WTC11 (cell line): ENCODE data around the gene ACAD9. TPM values are rescaled to one million over a fixed set of nuclear protein-coding genes. Genes with fewer than 3 reads are reported as not detected.

Experiments
- ATAC-seq: fragments of 200-7000 bp; cut with Tn5 transposase; 2 replicates; pipeline ENCODE4 v1.10.0; 2021; ENCODE audit warnings: mild to moderate bottlenecking, moderate library complexity
- CTCF ChIA-PET: fragments of 300-600 bp; sonication (Branson Sonifier 250); formaldehyde crosslinking; loops from one replicate; lab custom pipeline; 2021; ENCODE audit warnings: antibody characterized with exemption; lab: Charles Lee
- POLR2A ChIA-PET: fragments of 350-600 bp; sonication (Branson Sonifier 250); formaldehyde crosslinking; loops from one replicate; lab custom pipeline; 2021; ENCODE audit warnings: antibody characterized with exemption; lab: Charles Lee
- DNase-seq: peaks from one replicate; pipeline ENCODE4 v3.0.0; 2021; ENCODE audit warnings: low spot score
- H3K27ac Mint-ChIP-seq: 2 replicates; pipeline ENCODE4 v1.8.0; 2021; ENCODE audit warnings: mixed read lengths
- H3K27me3 Mint-ChIP-seq: 2 replicates; pipeline ENCODE4 v1.8.0; 2021; ENCODE audit warnings: low read depth, mild to moderate bottlenecking, moderate library complexity, mixed read lengths
- H3K36me3 Mint-ChIP-seq: 2 replicates; pipeline ENCODE4 v1.8.0; 2021; ENCODE audit warnings: mixed read lengths
- H3K4me1 Mint-ChIP-seq: 2 replicates; pipeline ENCODE4 v1.8.0; 2022; ENCODE audit warnings: mixed read lengths
- H3K4me3 Mint-ChIP-seq: 2 replicates; pipeline ENCODE4 v1.8.0; 2021; ENCODE audit warnings: mild to moderate bottlenecking, moderate library complexity, mixed read lengths
- H3K9me3 Mint-ChIP-seq: 2 replicates; pipeline ENCODE4 v1.8.0; 2021; ENCODE audit warnings: mixed read lengths
- E2F1 ChIP-seq: sonication (generic); formaldehyde crosslinking; IDR thresholded peaks from 2 replicates; pipeline ENCODE4 v1.8.0; 2022; ENCODE audit warnings: mild to moderate bottlenecking, missing genetic modification reagents
- ELF4 ChIP-seq: sonication (generic); formaldehyde crosslinking; IDR thresholded peaks from 2 replicates; pipeline ENCODE4 v1.8.1; 2022; ENCODE audit warnings: low read depth, mild to moderate bottlenecking, moderate library complexity, missing genetic modification reagents
- FOXJ3 ChIP-seq: sonication (generic); formaldehyde crosslinking; IDR thresholded peaks from 2 replicates; pipeline ENCODE4 v1.9.0; 2021; ENCODE audit warnings: missing genetic modification reagents, mild to moderate bottlenecking, borderline replicate concordance
- FOXP4 ChIP-seq: sonication (generic); formaldehyde crosslinking; IDR thresholded peaks from 2 replicates; pipeline ENCODE4 v1.8.0; 2022; ENCODE audit warnings: mild to moderate bottlenecking, missing genetic modification reagents
- GTF2I ChIP-seq: fragments of 250-450 bp; sonication (Bioruptor Pico); conservative IDR thresholded peaks from 2 replicates; pipeline ENCODE4 v1.4.0; 2021; ENCODE audit warnings: mild to moderate bottlenecking
- IRF2 ChIP-seq: sonication (generic); formaldehyde crosslinking; IDR thresholded peaks from 2 replicates; pipeline ENCODE4 v1.8.0; 2022; ENCODE audit warnings: low read depth, missing genetic modification reagents, borderline replicate concordance
- KAT7 ChIP-seq: sonication (generic); formaldehyde crosslinking; IDR thresholded peaks from 2 replicates; pipeline ENCODE4 v1.8.1; 2023; ENCODE audit warnings: missing genetic modification reagents, mild to moderate bottlenecking, borderline replicate concordance
- RELA ChIP-seq: sonication (generic); formaldehyde crosslinking; IDR thresholded peaks from 2 replicates; pipeline ENCODE4 v1.8.1; 2022; ENCODE audit warnings: missing genetic modification reagents, mild to moderate bottlenecking, borderline replicate concordance
- TCF7 ChIP-seq: sonication (generic); formaldehyde crosslinking; IDR thresholded peaks from 2 replicates; pipeline ENCODE4 v1.8.0; 2022; ENCODE audit warnings: mild to moderate bottlenecking, low read depth, missing genetic modification reagents, moderate library complexity
- ZNF121 ChIP-seq: sonication (generic); formaldehyde crosslinking; IDR thresholded peaks from 2 replicates; pipeline ENCODE4 v1.8.0; 2023; ENCODE audit warnings: missing genetic modification reagents
- ZSCAN18 ChIP-seq: fragments of 250-450 bp; sonication (Bioruptor Pico); IDR thresholded peaks from 2 replicates; pipeline ENCODE4 v2.1.2; 2022; ENCODE audit warnings: mild to moderate bottlenecking, moderate library complexity
- total RNA-seq: library from RNA; stranded (reverse); gene quantifications from 3 replicates; pipeline ENCODE4 v1.2.3, GENCODE V29; 2021

The ACAD9 gene
- total RNA-seq, 1 experiment from 2014 or later = 31.2 TPM

GRCh38 chr3:128872744-128873143, 6.7 kb upstream of the ACAD9 start:
- no peaks in the 10 kb centered on the region for H3K36me3 Mint-ChIP-seq
- no peaks in the 10 kb centered on the region; the same call in 1 of the 2 replicates for H3K9me3 Mint-ChIP-seq
- H3K4me1 Mint-ChIP-seq = peaks cover 7% of the 10 kb centered on the region
- ATAC-seq (no peak), DNase-seq (no peak)
- POLR2A ChIA-PET = no interaction called here
- TF ChIP-seq ZSCAN18 = no peak
- TF ChIP-seq FOXP4 (CRISPR knock-in tag) = no peak
- no peak for TF ChIP-seq TCF7 (CRISPR knock-in tag)
- TF ChIP-seq KAT7 (CRISPR knock-in tag) = no peak
- H3K27ac Mint-ChIP-seq = no peak overlapping the region
- H3K4me3 Mint-ChIP-seq = no peak overlapping the region
- peaks cover 11% of the 10 kb centered on the region for H3K27me3 Mint-ChIP-seq
- CTCF ChIA-PET = no interaction called here

- TF ChIP-seq ELF4 (CRISPR knock-in tag) = no peak
- ATAC-seq = no peak
- H3K27ac Mint-ChIP-seq = no peak overlapping the region
- H3K27me3 Mint-ChIP-seq = peaks cover 11% of the 10 kb centered on the region
- peaks cover 11% of the 10 kb centered on the region for H3K4me1 Mint-ChIP-seq
- ChIA-PET POLR2A (no interaction called here), CTCF (no interaction called here)
- DNase-seq = no peak
- no peak overlapping the region for H3K4me3 Mint-ChIP-seq
- H3K9me3 Mint-ChIP-seq = no peaks in the 10 kb centered on the region; the same call in 1 of the 2 replicates
- H3K36me3 Mint-ChIP-seq = no peaks in the 10 kb centered on the region
Observed at GRCh38 chr3:128873244-128874022, 6.0 kb upstream of the ACAD9 start.

- no peak overlapping the region for H3K4me3 Mint-ChIP-seq
- TF ChIP-seq ZNF121 (CRISPR knock-in tag) = no peak
- no peak for TF ChIP-seq RELA (CRISPR knock-in tag)
- H3K9me3 Mint-ChIP-seq = no peaks in the 10 kb centered on the region; the same call in 1 of the 2 replicates
- H3K36me3 Mint-ChIP-seq = no peaks in the 10 kb centered on the region
- ChIA-PET CTCF (interaction anchor here (0.6 to 2.2 kb wide), 6 partner anchors 11 to 302 kb away, joined by 3 to 11 read pairs (median 6); no protein-coding TSS in a partner anchor), POLR2A (no interaction called here)
- H3K27ac Mint-ChIP-seq = no peak overlapping the region
- DNase-seq (no peak), ATAC-seq (no peak)
- H3K27me3 Mint-ChIP-seq = peaks cover 11% of the 10 kb centered on the region
- peaks cover 17% of the 10 kb centered on the region for H3K4me1 Mint-ChIP-seq
Observed at GRCh38 chr3:128874481-128875180, 4.8 kb upstream of the ACAD9 start.

- Mint-ChIP-seq H3K27ac (no peak overlapping the region; the same call in 1 of the 2 replicates), H3K27me3 (peaks cover 11% of the 10 kb centered on the region), H3K4me3 (no peak overlapping the region), H3K36me3 (no peaks in the 10 kb centered on the region), H3K4me1 (peaks cover 25% of the 10 kb centered on the region), H3K9me3 (no peaks in the 10 kb centered on the region)
- ChIA-PET POLR2A (no interaction called here), CTCF (interaction anchor here (0.5 to 2.2 kb wide), 13 partner anchors 9 to 347 kb away, joined by 3 to 11 read pairs (median 4); no protein-coding TSS in a partner anchor)
- DNase-seq (peak; percentile 71), ATAC-seq (peak; percentile 79)
- TF ChIP-seq E2F1 (CRISPR knock-in tag) (no peak), FOXJ3 (CRISPR knock-in tag) (no peak), IRF2 (CRISPR knock-in tag) (no peak), GTF2I (CRISPR knock-in tag) (no peak)
Observed at GRCh38 chr3:128875556-128876120, 3.8 kb upstream of the ACAD9 start.
